Neural progenitor cell (in vitro differentiated cells): ENCODE data around the gene PMIS2. TPM values are rescaled to one million over a fixed set of nuclear protein-coding genes. Genes with fewer than 3 reads are reported as not detected.

ENCODE experiments used
- DNase-seq: peaks from one replicate; pipeline ENCODE4 v3.0.0-alpha.2; 2016; ENCODE audit warnings: low spot score
- H2AFZ ChIP-seq: fragments of 200-600 bp; sonication (generic); replicated peaks from 2 replicates; pipeline ENCODE4 v1.6.1; 2016; ENCODE audit warnings: antibody characterized with exemption
- H3F3A ChIP-seq: fragments of 200-600 bp; sonication (generic); 2 replicates; pipeline ENCODE4 v1.6.1; 2016; ENCODE audit warnings: antibody characterized with exemption, low read depth
- H3K27ac ChIP-seq: fragments of 200-600 bp; sonication (generic); 2 replicates; pipeline ENCODE4 v1.5.1; 2016; ENCODE audit warnings: mild to moderate bottlenecking
- H3K27me3 ChIP-seq: fragments of 200-600 bp; sonication (generic); 2 replicates; pipeline ENCODE4 v1.6.1; 2016; ENCODE audit warnings: mild to moderate bottlenecking, moderate library complexity
- H3K36me3 ChIP-seq: fragments of 200-600 bp; sonication (generic); 2 replicates; pipeline ENCODE4 v1.5.1; 2016
- H3K4me1 ChIP-seq: fragments of 200-600 bp; sonication (generic); 2 replicates; pipeline ENCODE4 v1.6.1; 2016; ENCODE audit warnings: mixed run types
- H3K4me2 ChIP-seq: fragments of 200-600 bp; sonication (generic); 2 replicates; pipeline ENCODE4 v1.6.1; 2016
- H3K4me3 ChIP-seq: fragments of 200-600 bp; sonication (generic); 2 replicates; pipeline ENCODE4 v1.5.1; 2016
- H3K79me2 ChIP-seq: fragments of 200-600 bp; sonication (generic); 2 replicates; pipeline ENCODE4 v1.6.1; 2016; ENCODE audit warnings: low read depth
- H3K9ac ChIP-seq: fragments of 200-600 bp; sonication (generic); 2 replicates; pipeline ENCODE4 v1.6.1; 2016
- H3K9me3 ChIP-seq: fragments of 200-600 bp; sonication (generic); 2 replicates; pipeline ENCODE4 v1.5.1; 2016; ENCODE audit warnings: low read depth
- H4K20me1 ChIP-seq: fragments of 200-600 bp; sonication (generic); 2 replicates; pipeline ENCODE4 v1.6.1; 2016; ENCODE audit warnings: low read depth
- H3K27ac Mint-ChIP-seq: 3 replicates; pipeline ENCODE4 v1.8.0; 2021; ENCODE audit warnings: mixed read lengths
- H3K27me3 Mint-ChIP-seq: 2 replicates; pipeline ENCODE4 v1.8.0; 2022; ENCODE audit warnings: low read depth, mild to moderate bottlenecking, inconsistent platforms, moderate library complexity, mixed read lengths; ENCODE audit not compliant: insufficient read depth
- H3K36me3 Mint-ChIP-seq: 3 replicates; pipeline ENCODE4 v1.8.0; 2021; ENCODE audit warnings: mixed read lengths
- H3K4me1 Mint-ChIP-seq: 3 replicates; pipeline ENCODE4 v1.8.0; 2021; ENCODE audit warnings: mixed read lengths
- H3K4me3 Mint-ChIP-seq: 3 replicates; pipeline ENCODE4 v1.8.0; 2021; ENCODE audit warnings: mild to moderate bottlenecking, moderate library complexity, mixed read lengths
- H3K9me3 Mint-ChIP-seq: 3 replicates; pipeline ENCODE4 v1.8.0; 2020; ENCODE audit warnings: mixed read lengths
- EZH2 ChIP-seq: fragments of 200-600 bp; sonication (generic); IDR thresholded peaks from 2 replicates; pipeline ENCODE4 v1.6.1; 2017; ENCODE audit warnings: antibody characterized with exemption, mild to moderate bottlenecking, moderate library complexity
- EZH2phosphoT487 ChIP-seq: fragments of 200-600 bp; sonication (generic); IDR thresholded peaks from 2 replicates; pipeline ENCODE4 v1.6.1; 2017; ENCODE audit warnings: antibody characterized with exemption
- total RNA-seq: library from RNA; depleted of rRNA; stranded (reverse); fragments of >200 nt; gene quantifications from 2 replicates; pipeline ENCODE4 v1.2.3, GENCODE V29; 2015; ENCODE audit warnings: low replicate concordance
- TF ChIP-seq, protein P1 (sequence below): fragments of 200-600 bp; sonication (generic); IDR thresholded peaks from 2 replicates; pipeline ENCODE4 v1.5.1; 2017; ENCODE audit warnings: antibody characterized with exemption, mild to moderate bottlenecking

The PMIS2 gene
- total RNA-seq, 1 donor from 2014 or later: not detected

DNA sequence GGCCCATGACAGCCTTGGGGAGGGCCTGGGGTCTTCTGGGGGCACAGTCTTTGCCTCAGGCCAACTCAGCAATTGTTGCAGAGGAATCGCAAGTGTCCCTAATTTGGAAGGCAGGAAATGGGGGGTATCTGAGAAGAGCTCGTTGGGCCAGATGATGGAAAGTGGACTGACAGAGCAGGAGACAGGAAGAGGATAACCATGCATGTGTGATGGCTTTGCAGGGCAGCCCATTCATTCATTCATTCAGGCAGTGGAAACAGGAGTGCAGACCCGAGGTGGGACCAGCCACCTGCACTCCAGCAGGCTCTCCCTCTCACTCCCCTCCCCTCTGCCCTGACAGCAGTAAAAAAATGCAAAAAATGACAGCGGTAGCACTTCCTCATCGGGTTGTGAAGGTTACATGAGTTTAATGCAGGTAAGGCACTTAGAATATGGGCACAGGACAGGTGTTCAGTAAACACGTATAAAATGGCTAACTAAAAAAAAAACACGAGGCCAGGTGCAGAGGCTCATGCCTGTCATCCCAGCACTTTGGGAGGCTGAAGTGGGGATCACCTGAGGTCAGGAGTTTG is 45.5 kb upstream of the PMIS2 start:
- no peak overlapping the region for H3K4me3 Mint-ChIP-seq
- H3K4me3 ChIP-seq: no peak overlapping the region
- TF ChIP-seq EZH2 (no peak), EZH2phosphoT487 (no peak)
- TF ChIP-seq, protein P1, sequence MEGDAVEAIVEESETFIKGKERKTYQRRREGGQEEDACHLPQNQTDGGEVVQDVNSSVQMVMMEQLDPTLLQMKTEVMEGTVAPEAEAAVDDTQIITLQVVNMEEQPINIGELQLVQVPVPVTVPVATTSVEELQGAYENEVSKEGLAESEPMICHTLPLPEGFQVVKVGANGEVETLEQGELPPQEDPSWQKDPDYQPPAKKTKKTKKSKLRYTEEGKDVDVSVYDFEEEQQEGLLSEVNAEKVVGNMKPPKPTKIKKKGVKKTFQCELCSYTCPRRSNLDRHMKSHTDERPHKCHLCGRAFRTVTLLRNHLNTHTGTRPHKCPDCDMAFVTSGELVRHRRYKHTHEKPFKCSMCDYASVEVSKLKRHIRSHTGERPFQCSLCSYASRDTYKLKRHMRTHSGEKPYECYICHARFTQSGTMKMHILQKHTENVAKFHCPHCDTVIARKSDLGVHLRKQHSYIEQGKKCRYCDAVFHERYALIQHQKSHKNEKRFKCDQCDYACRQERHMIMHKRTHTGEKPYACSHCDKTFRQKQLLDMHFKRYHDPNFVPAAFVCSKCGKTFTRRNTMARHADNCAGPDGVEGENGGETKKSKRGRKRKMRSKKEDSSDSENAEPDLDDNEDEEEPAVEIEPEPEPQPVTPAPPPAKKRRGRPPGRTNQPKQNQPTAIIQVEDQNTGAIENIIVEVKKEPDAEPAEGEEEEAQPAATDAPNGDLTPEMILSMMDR: no peak
- peaks cover 2% of the 10 kb centered on the region for H3K36me3 Mint-ChIP-seq
- H3K36me3 ChIP-seq: no peaks in the 10 kb centered on the region
- H3K4me1 Mint-ChIP-seq: peaks cover 9% of the 10 kb centered on the region
- H4K20me1 ChIP-seq: no peaks in the 10 kb centered on the region
- no peak overlapping the region for H3K27ac Mint-ChIP-seq
- no peaks in the 10 kb centered on the region for H3K9me3 ChIP-seq
- H3K27ac ChIP-seq: no peak overlapping the region
- no peaks in the 10 kb centered on the region for H3K9me3 Mint-ChIP-seq
- peaks cover 18% of the 10 kb centered on the region for H3K79me2 ChIP-seq
- no peak overlapping the region for H3K9ac ChIP-seq
- H3K27me3 ChIP-seq: no peaks in the 10 kb centered on the region
- no peak overlapping the region for H3K4me2 ChIP-seq
- H3F3A ChIP-seq: peaks cover 2% of the 10 kb centered on the region
- no peaks in the 10 kb centered on the region for H3K27me3 Mint-ChIP-seq
- DNase-seq: no peak
- peaks cover 4% of the 10 kb centered on the region for H3K4me1 ChIP-seq
- H2AFZ ChIP-seq: no peak overlapping the region

- Histone ChIP-seq H3K4me1 (peaks cover 11% of the 10 kb centered on the region), H3F3A (no peaks in the 10 kb centered on the region), H3K79me2 (peaks cover 33% of the 10 kb centered on the region), H3K4me2 (no peak overlapping the region), H3K9ac (no peak overlapping the region), H3K27me3 (no peaks in the 10 kb centered on the region), H4K20me1 (peaks cover 11% of the 10 kb centered on the region), H3K9me3 (no peaks in the 10 kb centered on the region), H3K4me3 (no peak overlapping the region), H3K36me3 (no peaks in the 10 kb centered on the region), H3K27ac (no peak overlapping the region), H2AFZ (no peak overlapping the region)
- DNase-seq: no peak
- H3K4me1 Mint-ChIP-seq: peaks cover 21% of the 10 kb centered on the region
- H3K27ac Mint-ChIP-seq: no peak overlapping the region
- H3K36me3 Mint-ChIP-seq: peaks cover 2% of the 10 kb centered on the region
- no peaks in the 10 kb centered on the region for H3K9me3 Mint-ChIP-seq
- no peaks in the 10 kb centered on the region for H3K27me3 Mint-ChIP-seq
- no peak overlapping the region for H3K4me3 Mint-ChIP-seq
- no peak for TF ChIP-seq EZH2
- TF ChIP-seq EZH2phosphoT487: no peak
Measured at GRCh38 chr19:35542209-35542608, 43.8 kb upstream of the PMIS2 start.

DNA sequence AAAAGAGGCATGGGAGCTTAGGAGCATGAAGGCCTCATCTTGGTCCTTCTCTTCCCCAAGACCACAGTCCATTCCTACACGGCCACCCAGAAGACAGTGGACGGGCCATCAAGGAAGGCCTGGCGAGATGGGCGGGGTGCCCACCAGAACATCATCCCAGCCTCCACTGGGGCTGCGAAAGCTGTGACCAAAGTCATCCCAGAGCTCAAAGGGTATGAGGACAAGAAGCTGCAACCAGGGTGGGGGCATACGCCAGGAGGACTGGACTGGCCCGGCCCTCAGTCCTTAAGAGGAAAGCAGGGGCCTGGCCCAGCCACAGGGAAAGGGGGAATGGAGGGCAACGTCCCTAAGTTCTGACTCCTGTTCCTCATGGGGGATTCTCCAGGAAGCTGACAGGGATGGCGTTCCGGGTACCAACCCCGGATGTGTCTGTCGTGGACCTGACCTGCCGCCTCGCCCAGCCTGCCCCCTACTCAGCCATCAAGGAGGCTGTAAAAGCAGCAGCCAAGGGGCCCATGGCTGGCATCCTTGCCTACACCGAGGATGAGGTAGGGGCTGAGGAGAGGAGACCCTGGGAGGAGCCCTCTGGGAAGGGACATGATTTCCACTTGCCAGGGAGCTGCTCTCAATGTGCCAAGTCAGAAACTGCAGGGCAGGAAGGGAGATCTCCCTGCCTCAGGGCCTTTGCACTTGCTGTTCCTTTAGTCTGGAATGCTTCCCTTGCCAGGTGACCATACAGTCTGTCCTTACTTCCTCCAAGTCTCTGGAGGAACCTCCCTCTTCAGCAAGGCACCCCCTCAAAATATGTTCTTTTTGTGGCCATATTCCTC is 42.5 kb upstream of the PMIS2 start:
- peaks cover 11% of the 10 kb centered on the region for H4K20me1 ChIP-seq
- Mint-ChIP-seq H3K9me3 (no peaks in the 10 kb centered on the region), H3K36me3 (peaks cover 2% of the 10 kb centered on the region), H3K4me1 (peaks cover 23% of the 10 kb centered on the region), H3K27me3 (peaks cover 2% of the 10 kb centered on the region), H3K27ac (no peak overlapping the region), H3K4me3 (peak overlapping the region; percentile 91)
- H3K79me2 ChIP-seq: peaks cover 35% of the 10 kb centered on the region
- TF ChIP-seq EZH2 (no peak), EZH2phosphoT487 (no peak)
- TF ChIP-seq, protein P1: no peak
- no peak overlapping the region for H3K9ac ChIP-seq
- H3K27me3 ChIP-seq: no peaks in the 10 kb centered on the region
- H3K4me3 ChIP-seq: no peak overlapping the region
- peaks cover 11% of the 10 kb centered on the region for H3K4me1 ChIP-seq
- H2AFZ ChIP-seq: no peak overlapping the region
- H3K4me2 ChIP-seq: peak overlapping the region; percentile 96
- no peaks in the 10 kb centered on the region for H3K36me3 ChIP-seq
- DNase-seq: no peak
- no peak overlapping the region for H3K27ac ChIP-seq
- no peaks in the 10 kb centered on the region for H3F3A ChIP-seq
- no peaks in the 10 kb centered on the region for H3K9me3 ChIP-seq
